Osteocyte (in vitro differentiated cells): ENCODE data around the gene YPEL1. TPM values are rescaled to one million over a fixed set of nuclear protein-coding genes. Genes with fewer than 3 reads are reported as not detected.

Experiments
- DNase-seq: peaks from one replicate; pipeline ENCODE4 v3.0.0; 2021; ENCODE audit warnings: mixed read lengths; ENCODE audit not compliant: unreplicated experiment; ENCODE audit errors: extremely low spot score
- H3K27ac Mint-ChIP-seq: one replicate; pipeline ENCODE4 v1.8.0; 2021; ENCODE audit warnings: mild to moderate bottlenecking, mixed read lengths; ENCODE audit not compliant: unreplicated experiment
- H3K27me3 Mint-ChIP-seq: one replicate; pipeline ENCODE4 v1.8.0; 2021; ENCODE audit warnings: mixed read lengths; ENCODE audit not compliant: unreplicated experiment
- H3K36me3 Mint-ChIP-seq: one replicate; pipeline ENCODE4 v1.8.0; 2021; ENCODE audit warnings: mixed read lengths; ENCODE audit not compliant: unreplicated experiment
- H3K4me1 Mint-ChIP-seq: one replicate; pipeline ENCODE4 v1.8.0; 2021; ENCODE audit warnings: mixed read lengths; ENCODE audit not compliant: unreplicated experiment
- H3K4me3 Mint-ChIP-seq: one replicate; pipeline ENCODE4 v1.8.0; 2021; ENCODE audit warnings: mild to moderate bottlenecking, moderate library complexity, mixed read lengths; ENCODE audit not compliant: unreplicated experiment
- H3K9me3 Mint-ChIP-seq: one replicate; pipeline ENCODE4 v1.8.0; 2021; ENCODE audit warnings: mixed read lengths; ENCODE audit not compliant: unreplicated experiment
- total RNA-seq: library from RNA; stranded (reverse); gene quantifications from 2 replicates; pipeline ENCODE4 v1.2.1, GENCODE V29; 2021
- TF ChIP-seq, protein P1 (sequence below): fragments of 200-600 bp; sonication (generic); IDR thresholded peaks from 2 replicates; pipeline ENCODE4 v1.5.0; 2021; ENCODE audit warnings: antibody characterized with exemption, mild to moderate bottlenecking, moderate library complexity

Gene YPEL1
- total RNA-seq, 1 donor from 2014 or later, result 14.7 TPM

DNA sequence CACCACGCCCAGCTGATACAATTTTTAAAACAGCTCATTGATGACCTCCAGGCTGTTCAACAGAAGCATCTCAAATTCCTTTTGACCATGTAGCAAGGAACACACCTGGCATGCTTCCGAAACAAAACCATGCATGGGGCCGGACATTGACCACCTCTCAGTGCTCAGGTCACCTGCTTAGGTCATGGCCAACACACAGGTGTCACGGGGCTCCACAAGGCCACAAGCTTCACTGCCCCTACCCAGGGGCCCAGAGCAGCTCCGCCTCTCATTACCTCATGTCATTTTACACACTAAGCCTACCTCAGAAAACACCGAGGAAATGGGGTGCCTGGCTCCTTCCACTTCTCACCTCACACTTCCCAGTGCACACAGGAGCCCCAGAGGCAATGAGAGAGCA lies 26.6 kb downstream of the YPEL1 start:
- TF ChIP-seq, protein P1, sequence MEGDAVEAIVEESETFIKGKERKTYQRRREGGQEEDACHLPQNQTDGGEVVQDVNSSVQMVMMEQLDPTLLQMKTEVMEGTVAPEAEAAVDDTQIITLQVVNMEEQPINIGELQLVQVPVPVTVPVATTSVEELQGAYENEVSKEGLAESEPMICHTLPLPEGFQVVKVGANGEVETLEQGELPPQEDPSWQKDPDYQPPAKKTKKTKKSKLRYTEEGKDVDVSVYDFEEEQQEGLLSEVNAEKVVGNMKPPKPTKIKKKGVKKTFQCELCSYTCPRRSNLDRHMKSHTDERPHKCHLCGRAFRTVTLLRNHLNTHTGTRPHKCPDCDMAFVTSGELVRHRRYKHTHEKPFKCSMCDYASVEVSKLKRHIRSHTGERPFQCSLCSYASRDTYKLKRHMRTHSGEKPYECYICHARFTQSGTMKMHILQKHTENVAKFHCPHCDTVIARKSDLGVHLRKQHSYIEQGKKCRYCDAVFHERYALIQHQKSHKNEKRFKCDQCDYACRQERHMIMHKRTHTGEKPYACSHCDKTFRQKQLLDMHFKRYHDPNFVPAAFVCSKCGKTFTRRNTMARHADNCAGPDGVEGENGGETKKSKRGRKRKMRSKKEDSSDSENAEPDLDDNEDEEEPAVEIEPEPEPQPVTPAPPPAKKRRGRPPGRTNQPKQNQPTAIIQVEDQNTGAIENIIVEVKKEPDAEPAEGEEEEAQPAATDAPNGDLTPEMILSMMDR, result no peak
- Mint-ChIP-seq H3K27ac (no peak overlapping the region), H3K9me3 (no peaks in the 10 kb centered on the region), H3K27me3 (no peaks in the 10 kb centered on the region), H3K4me1 (peaks cover 6% of the 10 kb centered on the region), H3K4me3 (no peak overlapping the region), H3K36me3 (peaks cover 2% of the 10 kb centered on the region)
- no peak for DNase-seq

DNA sequence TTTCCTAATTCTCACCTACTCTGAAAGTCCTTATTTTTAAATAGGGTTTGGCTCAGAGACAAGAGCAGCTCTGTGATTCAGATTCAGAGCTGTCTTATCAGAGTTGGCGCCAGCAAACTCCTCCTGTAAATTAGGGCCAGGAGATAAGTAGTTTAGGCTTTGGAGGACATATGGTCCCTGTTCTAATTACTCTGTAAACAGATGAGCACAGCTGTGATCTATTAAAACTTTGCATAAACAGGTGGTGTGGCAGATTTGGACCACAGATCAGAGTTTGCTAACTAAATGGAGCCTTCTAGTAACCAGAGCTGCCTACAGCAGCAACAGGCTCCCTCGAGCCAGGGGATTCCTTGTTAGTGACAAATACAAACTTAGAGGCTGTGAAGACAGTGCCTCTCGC lies 27.9 kb downstream of the YPEL1 start:
- no peak overlapping the region for H3K27ac Mint-ChIP-seq
- TF ChIP-seq, protein P1, result no peak

DNA sequence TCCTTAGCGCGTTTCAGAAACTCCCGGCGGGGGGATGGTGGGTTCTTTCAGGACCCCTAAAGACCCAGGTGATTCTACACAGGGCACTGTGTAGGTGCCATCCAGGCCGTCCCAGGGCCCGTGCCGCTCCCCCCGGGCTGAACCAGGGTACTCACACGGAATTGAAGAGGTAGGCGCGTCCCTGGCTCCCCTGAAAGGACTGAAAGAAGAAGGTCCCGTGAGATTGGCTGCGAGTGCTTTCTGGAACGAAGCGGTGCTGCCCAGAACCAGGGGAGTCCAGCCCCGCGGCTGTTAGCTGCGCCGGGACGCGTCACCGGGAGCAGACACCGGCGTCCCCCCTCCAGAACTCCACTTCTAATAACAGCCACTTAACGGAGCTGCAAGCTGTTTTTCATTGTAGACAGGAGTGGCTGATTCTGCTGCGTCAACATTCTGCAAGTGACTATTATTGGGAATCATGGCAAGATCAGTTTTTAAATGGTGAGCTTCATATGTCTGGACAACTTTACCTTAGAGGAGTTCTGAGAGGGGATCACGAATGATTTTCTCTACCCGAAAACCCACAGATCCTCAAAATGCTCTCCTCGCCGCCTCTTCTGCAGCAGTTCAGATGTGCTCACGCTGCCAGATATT lies 31.8 kb downstream of the YPEL1 start:
- H3K4me1 Mint-ChIP-seq, result peaks cover 9% of the 10 kb centered on the region
- TF ChIP-seq, protein P1, result no peak
- peaks cover 16% of the 10 kb centered on the region for H3K36me3 Mint-ChIP-seq
- no peaks in the 10 kb centered on the region for H3K27me3 Mint-ChIP-seq
- H3K9me3 Mint-ChIP-seq, result no peaks in the 10 kb centered on the region
- H3K4me3 Mint-ChIP-seq, result no peak overlapping the region
- H3K27ac Mint-ChIP-seq, result no peak overlapping the region
- DNase-seq, result no peak

More for the DNA sequence above, 27.9 kb downstream of the YPEL1 start:
- no peaks in the 10 kb centered on the region for H3K9me3 Mint-ChIP-seq
- H3K4me1 Mint-ChIP-seq, result no peaks in the 10 kb centered on the region
- H3K4me3 Mint-ChIP-seq, result no peak overlapping the region
- H3K36me3 Mint-ChIP-seq, result peaks cover 2% of the 10 kb centered on the region
- DNase-seq, result no peak
- no peaks in the 10 kb centered on the region for H3K27me3 Mint-ChIP-seq

DNA sequence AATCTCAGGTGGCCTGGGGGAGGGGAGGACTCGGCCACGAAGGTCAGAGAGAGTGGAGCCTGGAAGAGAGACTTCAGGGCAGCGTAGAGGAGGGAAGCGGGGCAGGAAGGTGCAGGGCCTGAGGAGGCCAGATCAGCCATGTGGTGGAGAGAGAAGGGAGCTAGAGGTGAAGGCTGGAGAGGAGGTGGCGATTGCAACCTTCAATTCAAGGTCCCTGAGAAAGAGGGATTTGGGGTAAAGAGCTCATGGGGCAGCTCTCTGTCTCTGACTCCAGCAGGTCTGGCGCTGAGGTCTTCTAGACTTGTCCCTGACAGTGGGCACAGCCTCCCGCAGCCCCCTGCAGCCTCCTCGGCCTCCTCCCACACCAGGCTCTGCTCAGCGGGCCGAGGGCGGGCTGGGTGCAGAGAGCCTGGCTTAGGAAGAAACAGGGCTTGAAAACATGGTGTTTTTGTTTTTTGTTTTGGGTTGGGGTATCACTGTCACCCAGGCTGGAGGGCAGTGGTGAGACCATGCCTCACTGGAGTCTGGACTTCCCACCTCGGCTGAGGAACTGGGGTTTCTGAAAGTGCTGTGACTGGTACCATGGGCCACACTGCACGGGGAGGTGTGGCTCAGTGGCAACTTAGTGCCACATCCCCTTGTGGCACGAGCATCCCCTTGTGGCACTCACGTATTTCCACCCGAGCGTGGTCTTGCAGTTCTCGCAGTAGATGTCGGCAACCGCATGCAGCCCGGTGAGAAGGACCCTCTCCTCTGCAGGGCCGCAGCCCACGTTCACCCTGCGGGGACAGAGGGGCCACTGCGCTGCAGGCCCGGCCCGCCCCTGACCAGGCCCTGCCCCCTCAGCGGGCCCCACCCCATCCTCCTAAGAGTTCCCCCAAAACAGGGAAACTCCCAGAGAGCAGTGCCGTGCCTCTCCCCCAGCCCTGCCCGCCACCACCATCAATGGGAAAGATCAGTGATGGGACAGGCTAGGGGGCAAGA lies 32.6 kb downstream of the YPEL1 start:
- peaks cover 17% of the 10 kb centered on the region for H3K4me1 Mint-ChIP-seq
- no peak overlapping the region for H3K27ac Mint-ChIP-seq
- H3K36me3 Mint-ChIP-seq, result peaks cover 16% of the 10 kb centered on the region
- H3K27me3 Mint-ChIP-seq, result no peaks in the 10 kb centered on the region
- TF ChIP-seq, protein P1, result no peak
- no peaks in the 10 kb centered on the region for H3K9me3 Mint-ChIP-seq
- no peak for DNase-seq
- no peak overlapping the region for H3K4me3 Mint-ChIP-seq

DNA sequence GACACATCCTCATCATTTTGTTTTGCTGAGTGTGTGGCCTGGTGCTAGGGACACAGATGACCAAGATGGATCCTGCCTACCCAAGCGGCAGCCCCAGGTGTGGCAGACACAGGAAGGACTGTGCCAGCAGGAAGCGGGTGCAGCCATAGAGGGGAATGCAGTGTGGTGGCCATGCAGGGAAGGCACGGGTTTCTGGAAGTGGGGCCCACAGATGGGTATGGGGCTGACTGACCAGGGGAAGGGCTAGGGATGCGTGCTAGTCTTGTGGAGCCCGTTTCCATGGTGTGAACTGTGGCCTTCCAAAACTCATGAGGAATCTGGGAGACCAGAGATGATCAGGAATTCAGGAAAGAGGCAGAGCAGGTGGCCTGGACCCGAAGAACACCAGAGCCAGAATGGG lies 33.5 kb downstream of the YPEL1 start:
- Mint-ChIP-seq H3K9me3 (no peaks in the 10 kb centered on the region), H3K36me3 (peaks cover 17% of the 10 kb centered on the region), H3K27me3 (no peaks in the 10 kb centered on the region), H3K27ac (no peak overlapping the region), H3K4me1 (peaks cover 26% of the 10 kb centered on the region), H3K4me3 (no peak overlapping the region)
- TF ChIP-seq, protein P1, result no peak
- DNase-seq, result no peak
